NCI-H524 treated with DMSO at 0.1 percent for 48 hours (cell line): ENCODE results near the gene KCNMA1.

Experiments
- DNase-seq: peaks from one replicate; lab custom pipeline; 2025; lab: John Stamatoyannopoulos, UW

Gene KCNMA1

GRCh38 chr10:77180794-77181193 lies 456.8 kb downstream of the KCNMA1 start:
- DNase-seq = no peak

- no peak for DNase-seq
These were observed 457.5 kb downstream of the KCNMA1 start for GRCh38 chr10:77180104-77180503.

GRCh38 chr10:77179015-77179695 lies 458.5 kb downstream of the KCNMA1 start:
- no peak for DNase-seq

- DNase-seq = no peak
These were observed 460.0 kb downstream of the KCNMA1 start for GRCh38 chr10:77177589-77177988.

GRCh38 chr10:77177161-77177560 lies 460.4 kb downstream of the KCNMA1 start:
- DNase-seq = no peak

GRCh38 chr10:77176232-77176631 lies 461.4 kb downstream of the KCNMA1 start:
- no peak for DNase-seq

- no peak for DNase-seq
These were observed 461.9 kb downstream of the KCNMA1 start for GRCh38 chr10:77175631-77176222.

GRCh38 chr10:77173615-77174461 lies 463.8 kb downstream of the KCNMA1 start:
- DNase-seq = no peak

GRCh38 chr10:77172086-77172485 lies 465.5 kb downstream of the KCNMA1 start:
- no peak for DNase-seq

- DNase-seq = no peak
These were observed 468.7 kb downstream of the KCNMA1 start for GRCh38 chr10:77168861-77169260.

GRCh38 chr10:77168161-77168560 lies 469.4 kb downstream of the KCNMA1 start:
- no peak for DNase-seq

GRCh38 chr10:77165445-77166208 lies 472.0 kb downstream of the KCNMA1 start:
- DNase-seq = no peak

- no peak for DNase-seq
These were observed 472.8 kb downstream of the KCNMA1 start for GRCh38 chr10:77164616-77165311.

GRCh38 chr10:77163670-77164348 lies 473.8 kb downstream of the KCNMA1 start:
- no peak for DNase-seq

- no peak for DNase-seq
These were observed 474.9 kb downstream of the KCNMA1 start for GRCh38 chr10:77162697-77163096.

GRCh38 chr10:77160679-77161078 lies 476.9 kb downstream of the KCNMA1 start:
- no peak for DNase-seq

- no peak for DNase-seq
These were observed 478.0 kb downstream of the KCNMA1 start for GRCh38 chr10:77159538-77160110.

- DNase-seq = no peak
These were observed 478.9 kb downstream of the KCNMA1 start for GRCh38 chr10:77158666-77159065.

GRCh38 chr10:77157248-77158019 lies 480.2 kb downstream of the KCNMA1 start:
- no peak for DNase-seq

GRCh38 chr10:77156406-77156879 lies 481.2 kb downstream of the KCNMA1 start:
- DNase-seq = no peak
